Upper lobe of left lung (tissue), 4 donors: ENCODE measurements around the gene RDX.

ENCODE experiments used
- EP300 ChIP-seq, 4 donors: sonication (generic); formaldehyde crosslinking; IDR thresholded peaks; one replicate each; pipeline ENCODE4 v1.5.1; 2017; ENCODE audit warnings: antibody characterized with exemption in 4 of 4, control low read depth in 2 of 4
- TF ChIP-seq, protein P1 (sequence below), 6 experiments: fragments of 450-650 bp in 4 of 6; fragments of 200-600 bp in 2 of 6; sonication (generic) in 2 of 6; IDR thresholded peaks; one replicate each; pipeline ENCODE4 v1.5.1; 2016 to 2019; ENCODE audit warnings: antibody characterized with exemption in 6 of 6

GRCh38 chr11:110296226-110297075 is at the start of gene RDX:
- TF ChIP-seq, protein P1, sequence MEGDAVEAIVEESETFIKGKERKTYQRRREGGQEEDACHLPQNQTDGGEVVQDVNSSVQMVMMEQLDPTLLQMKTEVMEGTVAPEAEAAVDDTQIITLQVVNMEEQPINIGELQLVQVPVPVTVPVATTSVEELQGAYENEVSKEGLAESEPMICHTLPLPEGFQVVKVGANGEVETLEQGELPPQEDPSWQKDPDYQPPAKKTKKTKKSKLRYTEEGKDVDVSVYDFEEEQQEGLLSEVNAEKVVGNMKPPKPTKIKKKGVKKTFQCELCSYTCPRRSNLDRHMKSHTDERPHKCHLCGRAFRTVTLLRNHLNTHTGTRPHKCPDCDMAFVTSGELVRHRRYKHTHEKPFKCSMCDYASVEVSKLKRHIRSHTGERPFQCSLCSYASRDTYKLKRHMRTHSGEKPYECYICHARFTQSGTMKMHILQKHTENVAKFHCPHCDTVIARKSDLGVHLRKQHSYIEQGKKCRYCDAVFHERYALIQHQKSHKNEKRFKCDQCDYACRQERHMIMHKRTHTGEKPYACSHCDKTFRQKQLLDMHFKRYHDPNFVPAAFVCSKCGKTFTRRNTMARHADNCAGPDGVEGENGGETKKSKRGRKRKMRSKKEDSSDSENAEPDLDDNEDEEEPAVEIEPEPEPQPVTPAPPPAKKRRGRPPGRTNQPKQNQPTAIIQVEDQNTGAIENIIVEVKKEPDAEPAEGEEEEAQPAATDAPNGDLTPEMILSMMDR (IDR thresholded peaks at IDR 0.05): peak in 5 of 6 experiments; percentile 22 to 59 (median 57)
- TF ChIP-seq EP300 (IDR thresholded peaks at IDR 0.05): no peak
